Subcutaneous preadipocyte (primary cell): ENCODE data around the gene SEC24A. TPM values are rescaled to one million over a fixed set of nuclear protein-coding genes. Genes with fewer than 3 reads are reported as not detected.

Experiments
- small RNA-seq: library from RNA; depleted of rRNA; stranded (forward); fragments of <200 nt; gene quantifications from one replicate; pipeline ENCODE3, GENCODE V24; 2012
- total RNA-seq: library from RNA; depleted of rRNA; stranded (reverse); fragments of >200 nt; gene quantifications from 2 replicates; pipeline ENCODE4 v1.2.3, GENCODE V29; 2012

The SEC24A gene
- 19.8 and 28.9 TPM in 2 replicates for total RNA-seq

DNA sequence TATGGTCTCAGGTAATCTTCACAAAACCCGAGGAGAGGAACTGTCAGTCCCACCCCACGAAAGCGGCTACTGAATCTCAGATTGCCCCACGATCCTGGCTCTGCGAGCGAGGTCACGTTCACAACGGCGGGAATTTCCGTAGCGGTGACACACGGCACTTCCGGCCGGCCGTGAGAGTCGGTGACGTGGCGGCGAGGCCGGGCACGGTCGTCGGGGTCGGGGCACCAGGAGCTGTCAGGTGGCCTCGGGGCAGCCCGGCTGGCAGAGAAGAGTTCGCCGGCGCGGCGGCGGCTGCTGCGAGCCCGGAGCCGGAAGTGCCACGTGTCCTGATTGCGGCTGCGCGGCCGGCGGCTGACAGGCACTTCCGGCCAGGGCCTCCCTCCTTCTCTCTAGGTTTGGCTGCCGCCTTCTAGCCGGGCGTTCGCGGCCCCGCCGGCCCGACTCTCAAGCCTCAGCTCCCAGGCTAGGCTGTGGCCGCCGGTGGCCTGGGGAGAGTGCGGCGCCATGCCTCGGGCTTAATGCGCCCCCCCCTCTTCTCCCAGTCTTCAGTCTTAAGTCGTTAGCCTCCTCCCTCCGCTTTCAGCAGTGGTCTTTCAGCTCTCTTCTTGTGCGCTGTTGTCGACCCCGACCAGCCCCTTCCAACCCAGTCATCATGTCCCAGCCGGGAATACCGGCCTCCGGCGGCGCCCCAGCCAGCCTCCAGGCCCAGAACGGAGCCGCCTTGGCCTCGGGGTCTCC lies at the start of gene SEC24A:
Gene SEC24A (plus strand): TSS at position 361 of the 738 bp plus-strand sequence. CDS start 292 bp downstream, at position 653.

DNA sequence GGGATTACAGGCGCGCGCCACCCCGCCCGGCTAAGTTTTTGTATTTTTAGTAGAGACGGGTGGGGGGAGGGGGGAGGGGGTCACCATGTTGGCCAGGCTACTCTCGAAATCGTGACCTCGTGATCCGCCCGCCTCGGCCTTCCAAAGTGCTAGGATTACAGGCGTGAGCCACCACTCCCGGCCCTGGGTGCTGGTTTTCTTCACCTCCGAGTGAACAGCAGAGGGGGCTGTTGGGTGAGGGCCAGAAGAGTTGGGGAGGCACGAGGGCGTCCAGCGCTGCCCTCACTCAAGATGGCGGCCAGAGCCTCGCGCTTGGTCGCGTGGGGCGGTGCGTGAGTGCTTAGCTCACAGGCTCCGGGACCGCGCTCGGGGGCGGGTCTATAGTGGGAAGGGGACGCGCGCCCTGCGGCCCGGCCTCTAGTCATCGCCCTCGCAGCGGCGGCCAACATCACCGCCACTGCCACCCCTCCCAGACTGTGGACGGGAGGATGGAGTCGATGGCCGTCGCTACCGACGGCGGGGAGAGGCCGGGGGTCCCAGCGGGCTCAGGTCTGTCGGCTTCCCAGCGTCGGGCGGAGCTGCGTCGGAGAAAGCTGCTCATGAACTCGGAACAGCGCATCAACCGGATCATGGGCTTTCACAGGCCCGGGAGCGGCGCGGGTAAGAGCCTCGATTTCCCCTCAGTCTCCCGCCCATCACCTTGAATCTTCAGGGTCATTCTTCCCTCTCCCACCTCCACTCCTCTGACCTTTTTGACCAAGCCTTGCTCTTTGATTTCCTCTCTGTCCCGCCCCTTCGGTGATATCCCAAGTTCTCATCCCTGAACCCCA lies 89.8 kb downstream of the SEC24A start, which contains the start of gene CAMLG:
Gene CAMLG (plus strand): TSS at position 416 of the 830 bp plus-strand sequence. CDS start 73 bp downstream, at position 489.

DNA sequence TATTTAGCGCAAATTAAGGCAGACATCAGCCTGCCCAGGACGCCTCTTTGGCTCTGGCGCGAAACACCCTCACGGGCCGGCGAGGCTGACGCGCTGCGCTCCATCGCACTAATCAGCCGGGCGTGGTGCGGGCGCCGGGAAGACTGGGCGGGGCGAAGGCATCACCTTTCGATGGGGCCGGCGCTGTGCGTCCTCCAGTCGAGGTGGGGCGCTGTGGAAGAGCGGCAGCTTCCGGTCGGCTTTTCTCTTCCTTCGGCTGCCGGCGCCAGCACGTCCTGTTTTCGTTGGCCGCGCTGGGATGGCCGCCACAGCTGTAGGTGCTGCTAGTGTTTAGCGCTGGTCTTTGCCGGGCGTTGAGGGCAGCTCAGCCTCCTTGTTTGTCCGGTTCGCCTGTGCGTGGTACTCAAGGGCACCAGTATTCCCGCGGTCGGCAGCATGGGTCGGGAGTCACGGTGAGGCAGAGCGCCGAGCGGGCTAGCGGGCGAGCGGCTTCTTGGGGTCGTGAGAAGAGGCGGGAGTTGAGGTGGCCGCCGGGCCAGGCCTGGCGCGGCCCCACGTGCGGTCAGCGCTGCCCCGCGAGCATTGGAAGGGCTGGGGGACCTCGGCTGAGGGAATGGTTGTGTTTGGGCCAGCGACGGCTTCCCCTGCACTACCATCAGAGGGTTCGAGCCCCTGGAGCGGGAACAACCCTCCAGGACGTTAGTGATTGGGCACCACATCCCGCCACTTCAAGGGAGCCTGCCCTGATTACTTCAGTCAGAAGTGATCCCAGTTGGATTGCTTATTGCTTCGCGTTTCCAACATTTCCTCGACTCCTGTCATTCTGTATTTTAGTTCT lies 110.1 kb downstream of the SEC24A start, which contains the start of gene DDX46:
Gene DDX46 (plus strand): TSS at position 276 of the 838 bp plus-strand sequence. CDS start 160 bp downstream, at position 436.

Small RNAs within 50 kb of the gene (small RNA-seq; reads per million reads assigned to genes)
- not detected for gene RNU6-1164P
- not detected for gene RNU6-1311P
- not detected for gene RNU6-757P

Other genes with a start within 250 kb of the SEC24A start
- 37.1 and 43.4 TPM in 2 replicates for gene CDKN2AIPNL, start 236.9 kb upstream of the SEC24A start, total RNA-seq
- 34.2 and 38.7 TPM in 2 replicates for gene JADE2, start 123.1 kb upstream of the SEC24A start, total RNA-seq
- 32.3 and 36.0 TPM in 2 replicates for gene SAR1B, start 16.0 kb upstream of the SEC24A start, total RNA-seq
- 33.2 and 42.6 TPM in 2 replicates for gene CAMLG, start 89.8 kb downstream of the SEC24A start, total RNA-seq
- 21.3 and 24.0 TPM in 2 replicates for gene DDX46, start 110.0 kb downstream of the SEC24A start, total RNA-seq
- 36.4 and 39.7 TPM in 2 replicates for gene C5orf24, start 197.2 kb downstream of the SEC24A start, total RNA-seq
- 103 and 123 TPM in 2 replicates for gene TXNDC15, start 225.6 kb downstream of the SEC24A start, total RNA-seq